H1 (cell line): ENCODE measurements around the gene CD84. TPM values are rescaled to one million over a fixed set of nuclear protein-coding genes. Genes with fewer than 3 reads are reported as not detected.
"Not testable (repeated sequence)": the region's sequence is repeated elsewhere in the genome, so short reads cannot be mapped to it uniquely, and the experiment has no call there.

Source experiments
- CTCF ChIA-PET: fragments of 300-600 bp; sonication (Branson Sonifier 250); formaldehyde crosslinking; loops from one replicate; lab custom pipeline; 2021; ENCODE audit not compliant: partially characterized antibody; lab: Charles Lee
- POLR2A ChIA-PET: fragments of 300-600 bp; sonication (Branson Sonifier 250); formaldehyde crosslinking; loops from one replicate; lab custom pipeline; 2021; ENCODE audit warnings: inconsistent platforms; ENCODE audit not compliant: partially characterized antibody; lab: Charles Lee
- DNase-seq, 2 experiments: peaks; one replicate each; pipeline versions ENCODE4 v3.0.0 to v3.0.0-alpha.2; 2010 to 2022; ENCODE audit warnings: low spot score in 2 of 2, low read depth in 1 of 2, mixed read lengths in 1 of 2
- FAIRE-seq: peaks from 2 replicates; lab custom pipeline; 2011; peaks lifted over from hg19 to GRCh38; lab: Jason Lieb, UNC
- H2AFZ ChIP-seq: 2 replicates; pipeline ENCODE4 v1.8.1; 2012; ENCODE audit warnings: low read length, inconsistent platforms
- H2AK5ac ChIP-seq: 2 replicates; pipeline ENCODE4 v1.6.1; 2013; ENCODE audit warnings: low read depth, low read length
- H2BK120ac ChIP-seq: replicated peaks from 2 replicates; pipeline ENCODE3; 2013; ENCODE audit warnings: low read depth, low read length, inconsistent platforms
- H2BK12ac ChIP-seq: 2 replicates; pipeline ENCODE4 v1.6.1; 2013; ENCODE audit warnings: low read depth, low read length
- H2BK15ac ChIP-seq: 2 replicates; pipeline ENCODE4 v1.6.1; 2013; ENCODE audit warnings: low read length
- H2BK20ac ChIP-seq: 2 replicates; pipeline ENCODE4 v1.6.1; 2013; ENCODE audit warnings: low read length
- H2BK5ac ChIP-seq: 2 replicates; pipeline ENCODE4 v1.6.1; 2013; ENCODE audit warnings: low read depth, low read length
- H3K14ac ChIP-seq: 2 replicates; pipeline ENCODE4 v1.6.1; 2013; ENCODE audit warnings: inconsistent platforms; ENCODE audit not compliant: insufficient read length
- H3K18ac ChIP-seq: 2 replicates; pipeline ENCODE4 v1.6.1; 2013; ENCODE audit warnings: low read length; ENCODE audit errors: extremely low read depth
- H3K23ac ChIP-seq: 2 replicates; pipeline ENCODE4 v1.6.1; 2013; ENCODE audit warnings: inconsistent platforms; ENCODE audit not compliant: insufficient read length
- H3K23me2 ChIP-seq: 2 replicates; pipeline ENCODE4 v1.6.1; 2013; ENCODE audit warnings: low read depth, low read length
- H3K27ac ChIP-seq: 2 replicates; pipeline ENCODE4 v1.6.1; 2011; ENCODE audit warnings: low read depth, low read length, inconsistent platforms
- H3K27me3 ChIP-seq, 4 experiments: replicated peaks in 1 of 4; 1 replicate in 1 of 4; 2 replicates in 3 of 4; pipeline versions ENCODE4 v1.6.1 to v1.8.1; 2011 to 2013; ENCODE audit warnings: low read length in 3 of 4, mild to moderate bottlenecking in 3 of 4, inconsistent platforms in 2 of 4, mixed read lengths in 2 of 4, moderate library complexity in 1 of 4; ENCODE audit not compliant: control insufficient read depth in 3 of 4, insufficient read depth in 3 of 4; ENCODE audit errors: extremely low read depth in 1 of 4
- H3K36me3 ChIP-seq, 4 experiments: 2 replicates each; pipeline versions ENCODE4 v1.6.1 to v1.8.1; 2011 to 2013; ENCODE audit warnings: mild to moderate bottlenecking in 4 of 4, low read length in 3 of 4, moderate library complexity in 2 of 4, control low read depth in 1 of 4, inconsistent platforms in 1 of 4; ENCODE audit not compliant: insufficient read depth in 4 of 4, control insufficient read depth in 2 of 4
- H3K4ac ChIP-seq: replicated peaks from 2 replicates; pipeline ENCODE3; 2013; ENCODE audit warnings: low read length, low read depth, mixed read lengths, inconsistent platforms; ENCODE audit not compliant: insufficient read length
- H3K4me1 ChIP-seq, 4 experiments: replicated peaks in 1 of 4; 1 replicate in 1 of 4; 2 replicates in 3 of 4; pipeline versions ENCODE4 v1.6.1 to v1.8.1; 2011 to 2013; ENCODE audit warnings: low read length in 3 of 4, inconsistent platforms in 2 of 4, mixed read lengths in 1 of 4; ENCODE audit not compliant: insufficient read depth in 4 of 4, control insufficient read depth in 3 of 4
- H3K4me2 ChIP-seq, 2 experiments: 2 replicates each; pipeline versions ENCODE4 v1.6.1 to v1.8.1; 2011 to 2013; ENCODE audit warnings: low read depth in 2 of 2, low read length in 2 of 2, control low read depth in 1 of 2, inconsistent platforms in 1 of 2, mild to moderate bottlenecking in 1 of 2; ENCODE audit not compliant: insufficient read depth in 1 of 2
- H3K4me3 ChIP-seq, 4 experiments: fragments of 200-600, 300-600 bp in 1 of 4; sonication (generic), shearing (Covaris generic), sonication (Bioruptor Twin) in 1 of 4; 2 replicates each; pipeline versions ENCODE4 v1.5.1 to v1.8.1; 2011 to 2016; ENCODE audit warnings: low read length in 4 of 4, low read depth in 3 of 4, control low read depth in 2 of 4, inconsistent platforms in 2 of 4, mild to moderate bottlenecking in 2 of 4, mixed read lengths in 1 of 4, moderate library complexity in 1 of 4; ENCODE audit not compliant: insufficient read depth in 2 of 4; ENCODE audit errors: extremely low read depth in 1 of 4
- H3K56ac ChIP-seq: replicated peaks from 2 replicates; pipeline ENCODE3; 2013; ENCODE audit warnings: low read depth, mild to moderate bottlenecking, mixed read lengths, low read length, inconsistent platforms; ENCODE audit not compliant: insufficient read length
- H3K79me1 ChIP-seq: 2 replicates; pipeline ENCODE4 v1.6.1; 2013; ENCODE audit warnings: low read depth, low read length, control low read depth
- H3K79me2 ChIP-seq, 2 experiments: 2 replicates each; pipeline versions ENCODE4 v1.6.1 to v1.8.1; 2012 to 2013; ENCODE audit warnings: low read length in 2 of 2, mild to moderate bottlenecking in 2 of 2, inconsistent platforms in 1 of 2; ENCODE audit not compliant: insufficient read depth in 2 of 2, control insufficient read depth in 1 of 2
- H3K9ac ChIP-seq, 4 experiments: replicated peaks in 1 of 4; 1 replicate in 1 of 4; 2 replicates in 3 of 4; pipeline versions ENCODE4 v1.6.1 to v1.8.1; 2011 to 2013; ENCODE audit warnings: low read depth in 3 of 4, low read length in 3 of 4, control low read depth in 2 of 4, mild to moderate bottlenecking in 2 of 4, moderate library complexity in 2 of 4, inconsistent platforms in 1 of 4; ENCODE audit errors: extremely low read depth in 1 of 4
- H3K9me3 ChIP-seq, 2 experiments: 2 replicates each; pipeline versions ENCODE4 v1.6.1 to v1.8.1; 2012 to 2013; ENCODE audit warnings: mild to moderate bottlenecking in 2 of 2, moderate library complexity in 2 of 2, control low read depth in 1 of 2, inconsistent platforms in 1 of 2, low read depth in 1 of 2, low read length in 1 of 2, mixed read lengths in 1 of 2; ENCODE audit not compliant: insufficient read depth in 2 of 2
- H4K20me1 ChIP-seq, 2 experiments: replicated peaks in 1 of 2; 2 replicates each; pipeline versions ENCODE3 to v1.8.1; 2011 to 2013; ENCODE audit warnings: inconsistent platforms in 2 of 2, low read length in 2 of 2, mild to moderate bottlenecking in 1 of 2; ENCODE audit not compliant: insufficient read depth in 2 of 2, control insufficient read depth in 1 of 2
- H4K5ac ChIP-seq: 2 replicates; pipeline ENCODE4 v1.6.1; 2013; ENCODE audit warnings: low read length, low read depth, mixed read lengths, inconsistent platforms; ENCODE audit not compliant: insufficient read length
- H4K8ac ChIP-seq: 2 replicates; pipeline ENCODE4 v1.8.0; 2013; ENCODE audit warnings: mild to moderate bottlenecking, moderate library complexity, low read length, inconsistent platforms; ENCODE audit not compliant: insufficient read depth; ENCODE audit errors: extremely low read depth
- H4K91ac ChIP-seq: replicated peaks from 2 replicates; pipeline ENCODE3; 2013; ENCODE audit warnings: low read length, mixed read lengths, inconsistent platforms; ENCODE audit not compliant: insufficient read length
- WGBS, 2 experiments: shearing (Covaris generic) in 1 of 2; methylation state at CpG; one replicate each; pipeline versions ENCODE4 v1.1.6 to v1.1.7; 2013 to 2015; ENCODE audit warnings: low lambda C conversion rate in 2 of 2, mixed read lengths in 2 of 2, inconsistent platforms in 1 of 2, low coverage in 1 of 2, missing lambda C conversion rate in 1 of 2; ENCODE audit not compliant: insufficient replicate concordance in 2 of 2, insufficient coverage in 1 of 2, insufficient read length in 1 of 2; ENCODE audit errors: extremely low coverage in 1 of 2, missing lambda C conversion rate in 1 of 2; 5-methylcytosine and 5-hydroxymethylcytosine counted together
- polyA plus RNA-seq, 7 experiments: library from polyadenylated mRNA; depleted of rRNA in 3 of 7; stranded (reverse) in 5 of 7; unstranded in 2 of 7; fragments of >200 nt in 5 of 7; fragments of 200-250 nt in 2 of 7; gene quantifications; 1 replicate in 5 of 7; 2 replicates in 1 of 7; 4 replicates in 1 of 7; pipeline versions ENCODE4 v1.2.1 to v1.2.3, GENCODE V29; 2011 to 2013; ENCODE audit warnings: missing spikeins in 2 of 7, mixed read lengths in 2 of 7
- total RNA-seq: library from RNA; stranded (reverse); fragmentation: NEBNext Ultra II Directional; extraction: Animal tissue kit (Norgen Biotek cat#: 25700); gene quantifications from 2 replicates; pipeline ENCODE4 v1.2.1, GENCODE V29; 2021

Gene CD84
- total and polyA plus RNA-seq, 2 of the 8 experiments (the other 6 are each of a cell fraction or from before 2014, with no cell fraction given) = not detected

DNA sequence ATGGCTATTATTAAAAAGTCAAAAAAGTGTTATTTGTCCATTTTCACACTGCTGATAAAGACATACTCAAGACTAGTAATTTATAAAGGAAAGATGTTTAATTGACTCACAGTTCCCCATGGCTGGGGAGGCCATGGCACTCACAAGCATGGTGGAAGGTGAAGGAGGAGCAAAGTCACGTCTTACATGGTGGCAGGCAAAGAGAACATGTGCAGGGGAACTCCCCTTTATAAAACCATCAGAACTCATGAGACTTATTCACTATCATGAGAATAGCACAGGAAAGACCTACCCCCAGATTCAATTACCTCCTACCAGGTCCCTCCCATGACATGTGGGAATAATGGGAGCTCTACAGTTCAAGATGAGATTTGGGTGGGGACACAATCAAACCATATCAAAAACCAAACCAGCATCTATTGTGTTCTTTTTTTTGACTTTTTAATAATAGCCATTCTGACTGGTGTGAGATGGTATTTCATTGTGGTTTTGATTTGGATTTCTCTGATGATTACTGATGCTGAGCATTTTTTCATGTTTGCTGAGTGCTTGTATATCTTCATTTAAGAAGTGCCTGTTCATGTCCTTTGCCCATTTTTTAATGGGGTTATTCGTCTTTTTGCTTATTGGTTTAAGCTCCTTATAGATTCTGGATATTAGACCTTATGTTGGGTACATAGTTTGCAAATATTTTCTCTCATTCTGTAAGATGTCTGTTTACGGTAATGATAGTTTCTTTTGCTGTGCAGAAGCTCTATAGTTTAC is 80.8 kb downstream of the CD84 start:
- H2BK20ac ChIP-seq, H3K9me3 ChIP-seq, POLR2A ChIA-PET, H4K91ac ChIP-seq, H3K56ac ChIP-seq, H3K18ac ChIP-seq, H3K23me2 ChIP-seq, H2BK120ac ChIP-seq, H3K36me3 ChIP-seq, H3K4ac ChIP-seq, H3K79me2 ChIP-seq, H2AK5ac ChIP-seq, H3K4me2 ChIP-seq, H3K4me3 ChIP-seq, H4K5ac ChIP-seq, FAIRE-seq, H3K4me1 ChIP-seq, H2BK12ac ChIP-seq, H3K27ac ChIP-seq, H2BK15ac ChIP-seq, H3K23ac ChIP-seq, H3K27me3 ChIP-seq, H4K8ac ChIP-seq, H2AFZ ChIP-seq, H3K9ac ChIP-seq, DNase-seq, H3K79me1 ChIP-seq, H2BK5ac ChIP-seq, H4K20me1 ChIP-seq, H3K14ac ChIP-seq: not testable (repeated sequence)
- CTCF ChIA-PET = interaction anchor here (0.6 kb wide), 1 partner anchor 100 kb away, joined by 4 read pairs; no protein-coding TSS in a partner anchor
- WGBS, 2 experiments = 94% methylated on average over 3 of the region's 3 CpGs; no CpG with 5 or more reads in 1 of the 2 experiments
